GM20431 (cell line): ENCODE measurements around the gene EXOC2.
"Not testable (repeated sequence)": the region's sequence is repeated elsewhere in the genome, so short reads cannot be mapped to it uniquely, and the experiment has no call there.

Experiments used
- in situ Hi-C: fragments of 300-500 bp; cut with MseI, MboI; formaldehyde crosslinking; loops from one replicate; pipeline ENCODE4 v1.15.0; 2020; ENCODE audit warnings: low sequenced_read_pairs; ENCODE audit not compliant: unreplicated experiment

Gene EXOC2

GRCh38 chr6:710601-711571 lies 17.9 kb upstream of the EXOC2 start:
- in situ Hi-C loops: no loop called here

DNA sequence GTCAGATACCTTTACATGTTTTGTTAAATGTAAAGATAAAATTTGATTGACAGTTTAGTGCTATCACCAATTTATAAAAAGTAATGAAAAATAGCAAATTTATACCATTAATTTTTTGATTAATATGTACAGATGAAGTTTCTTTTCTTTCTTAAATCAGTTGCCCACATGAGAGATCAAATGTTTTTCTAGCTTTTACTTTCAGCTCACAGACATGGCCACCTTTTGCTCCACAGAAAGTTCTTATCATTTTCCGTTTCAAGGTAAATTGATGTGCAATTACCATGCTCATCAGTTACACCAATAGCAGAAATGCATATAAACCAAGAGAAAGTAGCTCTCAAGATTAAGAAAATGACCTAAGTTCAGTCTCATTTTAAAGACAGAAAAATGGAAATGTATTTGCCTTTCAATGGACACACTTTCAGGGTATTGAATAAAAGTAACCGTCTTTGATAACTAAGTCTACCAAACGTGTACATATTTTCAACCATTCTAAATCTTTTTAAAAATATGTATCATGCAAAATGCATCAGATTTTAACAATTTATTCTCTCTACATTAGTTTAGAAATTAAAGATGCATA lies 16.6 kb upstream of the EXOC2 start:
- in situ Hi-C loops: no loop called here

GRCh38 chr6:708237-708598 lies 15.3 kb upstream of the EXOC2 start:
- in situ Hi-C loops: no loop called here

GRCh38 chr6:707576-708236 lies 14.8 kb upstream of the EXOC2 start:
- in situ Hi-C loops: no loop called here

DNA sequence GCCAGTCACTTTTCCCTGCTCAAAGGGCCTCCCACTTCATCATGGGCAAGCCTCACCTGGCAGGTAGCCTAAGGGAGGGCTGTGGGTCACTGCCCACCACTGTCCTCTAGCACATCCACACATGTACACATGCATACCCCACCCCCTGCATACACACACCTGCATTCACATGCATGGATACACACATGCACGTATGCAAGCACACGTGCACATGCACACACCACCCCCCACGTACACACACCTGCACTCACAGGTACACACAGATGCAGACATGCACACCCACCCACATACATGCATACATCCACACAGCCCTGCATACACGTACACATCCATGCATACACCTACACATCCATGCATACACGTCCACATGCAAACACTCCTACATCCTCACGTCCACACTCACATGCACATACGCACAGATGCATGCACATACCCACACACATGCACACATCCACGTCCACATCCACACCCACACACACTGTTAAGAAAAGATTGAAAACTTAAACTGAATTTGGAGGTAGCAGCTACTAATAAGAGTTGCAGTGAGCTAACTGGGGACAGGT lies 14.0 kb upstream of the EXOC2 start:
- in situ Hi-C loops: no loop called here

DNA sequence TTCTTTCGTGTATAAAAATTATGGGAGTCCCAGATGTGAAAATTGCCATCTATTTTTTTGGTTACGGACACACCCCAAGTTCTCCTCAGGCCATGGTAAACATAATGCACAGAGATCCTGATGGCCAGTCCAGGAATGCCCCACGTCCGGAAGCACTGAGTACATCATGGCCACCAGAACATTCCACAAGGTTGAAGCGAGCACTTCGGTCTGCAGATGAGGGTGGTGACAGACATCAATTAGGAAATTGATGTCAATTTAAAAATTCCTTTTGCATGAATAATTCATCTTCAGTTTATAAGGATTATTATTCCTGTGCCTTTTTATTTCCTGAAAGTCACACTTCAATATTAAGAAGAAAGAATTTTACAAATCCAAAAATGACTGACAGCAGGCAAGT lies 13.2 kb upstream of the EXOC2 start:
- in situ Hi-C loops: no loop called here

GRCh38 chr6:705047-705446 lies 12.1 kb upstream of the EXOC2 start:
- in situ Hi-C loops: no loop called here

- in situ Hi-C loops: no loop called here
Measured at GRCh38 chr6:704046-704445, 11.1 kb upstream of the EXOC2 start.

- in situ Hi-C loops: no loop called here
Measured at GRCh38 chr6:703552-703951, 10.6 kb upstream of the EXOC2 start.

DNA sequence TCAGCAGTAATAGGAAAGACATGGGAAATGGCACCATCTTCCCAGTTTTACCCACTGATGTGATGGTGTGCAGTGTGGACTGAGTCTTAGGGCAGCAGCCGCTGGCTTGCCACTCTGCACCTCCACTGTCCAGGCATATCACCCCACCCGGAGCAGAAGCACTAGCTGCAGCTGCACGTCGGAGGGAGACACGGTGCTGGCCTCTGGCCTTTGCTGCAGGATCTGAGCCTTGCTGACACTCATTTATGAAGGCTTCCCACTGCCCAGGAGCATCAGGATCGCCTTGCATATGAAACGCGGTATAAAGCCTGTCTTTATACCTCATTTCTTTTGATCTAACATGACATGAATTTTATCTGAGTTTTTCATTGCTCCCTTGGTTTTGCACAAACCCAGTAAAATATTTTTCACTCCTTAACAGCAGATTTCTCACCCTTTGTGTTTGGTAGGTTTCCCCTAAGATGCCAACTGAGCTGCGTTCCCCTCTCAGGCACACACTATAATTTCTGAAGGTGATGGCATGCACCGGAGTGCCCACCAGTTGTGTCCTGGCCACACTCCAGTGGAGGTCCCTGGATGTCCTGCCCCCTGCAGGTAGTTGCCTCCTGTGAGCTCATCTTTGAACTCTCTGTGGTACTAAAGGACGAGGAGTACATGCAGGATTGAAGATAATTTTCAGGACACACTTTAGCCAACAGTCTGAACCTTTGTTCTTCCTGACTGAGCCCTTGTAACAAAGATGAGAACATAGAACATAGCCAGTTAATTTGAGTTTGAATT lies 9.0 kb upstream of the EXOC2 start:
- in situ Hi-C loops: no loop called here

- in situ Hi-C loops: no loop called here
Measured at GRCh38 chr6:701215-701614, 8.3 kb upstream of the EXOC2 start.

GRCh38 chr6:700490-700889 lies 7.6 kb upstream of the EXOC2 start:
- in situ Hi-C loops: no loop called here

- in situ Hi-C loops: no loop called here
Measured at GRCh38 chr6:699319-699718, 6.4 kb upstream of the EXOC2 start.

GRCh38 chr6:694431-695126 lies 1.6 kb upstream of the EXOC2 start:
- in situ Hi-C loops: not testable (repeated sequence)

DNA sequence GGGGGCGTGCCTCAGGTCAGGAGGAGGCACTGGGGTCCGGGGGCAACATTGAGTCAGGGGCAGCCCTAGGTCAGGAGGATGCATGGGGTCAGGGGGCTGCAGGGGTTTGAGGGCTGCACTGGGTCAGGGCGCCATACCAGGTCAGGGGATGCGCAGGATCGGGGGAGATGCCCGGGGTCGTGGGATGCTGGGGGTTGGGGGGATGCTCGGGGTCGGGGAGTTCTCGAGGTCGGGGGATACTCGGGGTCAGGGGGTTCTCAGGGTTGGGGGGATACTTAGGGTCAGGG lies 727 bp upstream of the EXOC2 start:
- in situ Hi-C loops: no loop called here

GRCh38 chr6:692356-692851 lies 535 bp downstream of the EXOC2 start:
- in situ Hi-C loops: no loop called here

DNA sequence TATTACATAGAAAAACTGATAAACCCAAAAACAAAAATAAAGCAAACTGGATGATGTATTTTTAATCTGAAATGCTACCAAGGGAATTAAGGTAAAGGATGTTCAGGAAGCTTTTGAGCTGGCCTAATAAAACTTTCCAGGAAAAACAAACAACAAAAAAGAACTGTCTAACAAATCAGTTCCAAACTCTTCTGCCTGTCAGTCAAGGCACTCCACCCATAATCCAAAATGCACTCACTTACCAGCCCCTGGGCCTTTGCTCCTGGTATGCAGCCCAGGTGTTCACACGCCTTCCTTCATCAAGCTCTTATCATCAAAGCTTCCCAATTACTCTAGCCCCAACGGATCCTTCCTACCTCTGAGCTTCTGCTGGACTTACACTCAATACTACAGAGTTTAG lies 3.7 kb downstream of the EXOC2 start:
- in situ Hi-C loops: no loop called here

- in situ Hi-C loops: no loop called here
Measured at GRCh38 chr6:686497-686896, 6.4 kb downstream of the EXOC2 start.

GRCh38 chr6:684831-685636 lies 7.9 kb downstream of the EXOC2 start:
- in situ Hi-C loops: no loop called here
